T-helper 2 cell (primary cell): Measurements from ENCODE around the gene PFDN1.

ENCODE experiments used
- DNase-seq, 5 experiments: peaks; one replicate each; pipeline versions ENCODE4 v3.0.0 to v3.0.0-alpha.2; 2012 to 2022

The PFDN1 gene

GRCh38 chr5:140236891-140237598 lies 65.9 kb downstream of the PFDN1 start:
- DNase-seq: no peak

DNA sequence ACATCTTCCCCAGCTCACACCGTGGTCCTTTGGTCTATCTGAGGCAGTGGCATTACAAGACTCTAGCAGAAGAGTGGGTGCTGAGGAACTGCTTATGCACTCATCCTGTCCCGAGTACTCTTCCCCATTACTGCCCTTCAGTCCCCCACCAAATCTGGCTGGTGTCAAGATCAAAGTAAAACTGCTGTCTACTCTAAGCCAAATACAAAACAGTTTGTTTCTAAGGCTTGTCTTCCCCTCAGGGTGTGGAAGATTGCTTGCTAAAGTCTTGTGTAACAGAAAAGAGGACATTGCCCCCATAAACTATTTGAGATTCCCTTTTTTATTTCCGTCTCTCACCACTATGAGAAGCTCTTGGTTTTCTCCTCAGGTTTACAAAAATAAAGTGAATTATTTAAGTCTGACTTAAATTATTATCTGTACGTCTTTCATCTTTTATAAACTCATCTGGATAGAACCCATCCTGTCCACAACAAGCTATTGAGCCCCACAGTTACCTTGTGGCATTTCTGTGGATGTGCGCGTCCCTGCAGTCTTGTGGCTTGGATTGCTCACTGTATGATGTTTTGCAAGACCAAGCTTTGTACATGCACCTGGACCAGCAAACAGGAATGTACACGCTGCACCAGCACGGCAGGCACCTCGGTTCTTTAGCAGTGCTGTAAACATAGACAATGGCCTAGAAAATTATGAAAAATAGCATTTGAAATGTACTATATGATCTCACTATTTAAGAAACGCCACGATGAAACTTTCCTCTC lies 66.9 kb downstream of the PFDN1 start:
- no peak for DNase-seq

GRCh38 chr5:140234377-140234989 lies 68.4 kb downstream of the PFDN1 start:
- no peak for DNase-seq

GRCh38 chr5:140232731-140233130 lies 70.2 kb downstream of the PFDN1 start:
- DNase-seq: no peak

DNA sequence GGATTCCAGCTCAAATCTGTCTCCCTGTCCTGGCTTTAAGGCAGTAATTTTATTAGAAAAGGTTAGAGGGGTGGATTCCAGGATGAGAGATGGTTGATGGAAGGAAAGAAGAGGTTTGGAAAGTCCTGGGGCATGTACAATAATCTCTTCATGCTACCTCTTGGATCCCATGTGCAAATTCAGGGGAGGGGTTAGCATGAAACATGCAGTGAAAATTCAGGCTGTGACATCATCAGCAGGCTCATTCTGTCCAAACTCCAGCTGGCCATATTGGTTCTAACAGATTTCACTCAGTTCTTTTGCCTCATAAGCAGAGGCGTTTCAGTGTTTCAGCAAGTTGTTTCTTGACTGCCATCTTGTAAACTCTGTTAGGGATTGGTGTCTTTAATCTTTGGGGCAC lies 72.5 kb downstream of the PFDN1 start:
- DNase-seq: no peak

GRCh38 chr5:140228364-140228837 lies 74.5 kb downstream of the PFDN1 start:
- DNase-seq: no peak

GRCh38 chr5:140227046-140227445 lies 75.9 kb downstream of the PFDN1 start:
- DNase-seq: no peak

DNA sequence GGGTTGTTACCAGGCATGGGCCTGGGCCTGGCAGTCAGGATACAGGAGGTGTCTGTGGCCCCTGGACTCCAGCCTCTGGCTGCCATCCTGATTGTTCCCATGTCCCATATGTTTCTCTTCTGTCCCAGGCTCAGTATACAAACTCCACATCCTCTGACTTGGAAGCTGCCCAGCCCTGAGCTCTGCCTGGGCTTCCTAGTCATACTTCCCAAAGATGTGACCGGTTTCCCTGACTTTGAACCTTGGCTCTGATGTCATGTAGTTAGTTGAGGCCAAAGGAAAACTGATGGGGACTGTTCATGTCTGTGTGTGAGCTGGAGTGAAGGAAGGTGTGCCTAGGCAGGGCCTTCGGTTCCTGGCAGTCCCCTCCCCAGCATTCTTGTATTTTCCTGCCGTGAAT lies 77.5 kb downstream of the PFDN1 start:
- no peak for DNase-seq

GRCh38 chr5:140224658-140225057 lies 78.2 kb downstream of the PFDN1 start:
- DNase-seq: no peak

DNA sequence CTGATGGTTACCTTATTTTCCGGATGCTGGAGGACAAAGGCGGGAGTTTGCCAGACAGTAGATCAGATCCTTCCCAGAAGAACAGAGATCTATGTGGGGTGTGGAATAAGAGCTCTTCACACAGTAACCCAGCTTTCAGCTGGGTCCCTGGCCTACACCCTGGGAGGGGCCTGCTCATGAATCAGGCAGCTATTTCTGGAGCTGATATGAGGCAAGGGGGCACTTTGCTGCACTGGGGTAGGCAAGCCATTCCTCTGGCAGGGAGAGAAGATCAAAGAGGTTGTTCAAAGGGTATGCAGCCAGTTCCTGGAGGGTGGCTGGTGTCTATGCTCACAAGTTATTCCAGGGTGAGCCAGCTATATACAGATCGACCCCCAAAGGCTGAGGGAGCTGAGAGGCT lies 79.3 kb downstream of the PFDN1 start:
- no peak for DNase-seq

GRCh38 chr5:140222416-140222815 lies 80.5 kb downstream of the PFDN1 start:
- DNase-seq: no peak

DNA sequence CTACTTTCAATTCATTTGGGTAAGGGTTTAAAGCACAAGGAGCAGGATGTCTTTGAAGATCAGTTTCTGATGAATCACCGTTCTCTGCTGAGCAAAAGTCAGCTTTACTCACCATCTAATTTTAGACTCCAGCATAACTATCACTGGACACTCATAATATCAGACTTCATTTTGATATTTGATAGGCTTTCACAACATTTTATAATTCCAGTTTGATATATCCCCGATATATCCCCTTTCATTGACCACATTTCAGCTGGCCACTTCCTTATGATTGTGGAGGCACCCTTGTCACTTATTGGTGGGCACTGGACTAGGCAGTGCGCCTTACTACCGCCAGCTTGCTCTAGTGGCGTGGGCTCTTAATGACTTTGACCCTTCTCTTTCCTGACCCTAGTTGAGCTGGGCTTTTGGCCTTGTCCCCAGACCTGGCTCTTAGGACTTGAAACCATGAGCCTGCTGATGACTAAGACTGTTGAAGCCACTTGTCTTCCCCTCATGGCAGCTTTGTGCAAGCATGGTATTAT lies 81.1 kb downstream of the PFDN1 start:
- DNase-seq: no peak

GRCh38 chr5:140220698-140221064 lies 82.2 kb downstream of the PFDN1 start:
- DNase-seq: no peak

DNA sequence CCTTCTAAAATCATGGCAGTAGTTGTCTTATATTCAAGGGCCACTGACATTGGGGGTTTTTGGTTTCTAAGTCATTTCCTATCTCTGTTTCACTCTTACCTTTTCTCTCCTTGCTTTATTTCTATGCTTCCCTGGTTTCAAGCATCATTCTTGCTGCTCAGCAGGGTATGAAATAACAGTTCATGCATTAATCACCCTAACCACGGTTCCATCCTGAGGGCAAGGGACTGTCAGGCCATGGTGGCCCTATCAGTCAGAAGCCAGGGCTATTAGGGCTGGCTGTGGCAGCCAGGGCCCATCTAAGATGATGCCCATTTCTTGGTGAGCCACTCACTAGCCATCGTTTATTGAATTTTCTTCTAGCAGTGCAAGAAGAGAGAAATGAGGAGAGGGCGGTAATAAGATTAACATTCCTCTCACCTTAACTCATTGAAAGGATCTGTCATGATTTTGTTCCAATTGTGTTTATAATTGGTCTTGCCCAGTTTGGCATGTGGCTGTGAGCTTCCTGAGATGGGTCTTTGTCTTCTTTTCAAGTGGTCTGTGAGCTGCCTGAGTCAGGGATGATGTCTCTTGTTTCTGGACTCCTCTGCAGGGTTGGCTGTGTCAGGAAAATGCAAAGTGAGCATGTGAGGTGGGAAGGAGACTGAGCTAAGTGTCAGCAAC lies 82.7 kb downstream of the PFDN1 start:
- no peak for DNase-seq

GRCh38 chr5:140219068-140219991 lies 83.6 kb downstream of the PFDN1 start:
- no peak for DNase-seq

DNA sequence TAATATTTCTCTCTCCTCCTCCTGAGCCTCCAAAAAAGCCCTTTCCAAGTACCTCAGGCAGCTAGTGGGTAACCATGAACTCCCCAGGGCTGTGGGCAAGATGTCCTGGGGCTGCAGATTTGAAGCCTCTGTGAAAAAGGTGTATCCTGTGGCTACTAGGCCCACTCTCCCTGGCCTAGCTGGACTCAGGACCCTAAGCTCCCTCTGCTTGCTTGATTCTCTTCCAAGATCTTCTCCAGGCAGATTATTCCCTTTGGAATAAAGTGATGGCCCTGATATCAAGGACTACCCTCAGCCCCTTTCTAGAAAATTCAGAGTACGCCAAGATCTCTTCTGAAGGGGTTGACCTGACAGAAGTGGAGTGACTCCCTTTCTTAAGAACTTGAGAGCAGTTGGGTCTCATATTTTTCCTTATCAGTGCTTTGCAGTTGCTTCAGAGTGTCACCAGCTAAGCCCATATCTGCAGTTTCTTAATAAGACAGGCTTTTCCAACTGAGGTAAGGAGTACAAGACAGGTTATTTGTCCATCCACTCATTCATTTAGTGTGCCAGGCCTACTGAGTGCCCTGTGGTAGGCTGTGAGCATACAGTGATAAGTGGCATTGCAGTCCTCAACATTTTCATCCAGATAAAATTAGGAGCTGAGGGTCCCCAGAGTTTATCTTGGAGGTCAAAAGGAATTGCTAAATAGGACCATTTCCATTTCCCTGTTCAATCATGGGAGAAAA lies 85.4 kb downstream of the PFDN1 start:
- DNase-seq: no peak

- no peak for DNase-seq
These were observed 86.3 kb downstream of the PFDN1 start for GRCh38 chr5:140216478-140217074.

DNA sequence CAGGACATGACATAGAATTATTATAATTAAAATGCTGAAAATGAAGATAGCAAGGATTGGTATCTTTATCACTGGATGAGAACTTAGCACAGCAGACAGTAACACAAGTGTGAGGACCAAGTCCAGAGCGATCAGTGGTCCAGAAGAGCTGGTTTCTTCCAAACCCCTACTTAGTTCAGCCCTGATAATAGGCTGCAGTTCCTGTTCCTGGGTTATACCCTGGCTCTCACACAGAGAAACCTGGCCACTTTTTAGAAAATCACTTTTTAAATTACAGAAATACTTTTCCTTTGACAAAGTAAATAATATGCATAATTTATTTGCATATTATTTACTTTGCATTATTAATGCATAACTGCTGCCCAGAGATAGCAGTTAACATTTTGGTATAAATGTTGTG lies 87.6 kb downstream of the PFDN1 start:
- DNase-seq: no peak

- DNase-seq: peak in 2 of 5 experiments; percentile 2 to 32
These were observed 88.1 kb downstream of the PFDN1 start for GRCh38 chr5:140214831-140215230.

GRCh38 chr5:140213370-140213983 lies 89.4 kb downstream of the PFDN1 start:
- peak in 1 of 5 experiments; percentile 50 for DNase-seq
